PFSK-1 (cell line): ENCODE measurements around the gene THOC1.

Experiments used
- FOXP2 ChIP-seq: optimal IDR thresholded peaks from 2 replicates; pipeline ENCODE3; 2011; ENCODE audit warnings: borderline replicate concordance, control low read depth, inconsistent platforms; ENCODE audit not compliant: insufficient read depth; ENCODE audit errors: extremely low read length, extremely low read depth
- POLR2AphosphoS5 ChIP-seq: IDR thresholded peaks from 2 replicates; pipeline ENCODE4 v1.6.1; 2012; ENCODE audit warnings: low read depth, mild to moderate bottlenecking, control low read depth, low read length, moderate library complexity
- REST ChIP-seq, 2 experiments: IDR thresholded peaks; 2 replicates each; pipeline versions ENCODE4 v1.6.1 to v1.8.0; 2011 to 2012; ENCODE audit warnings: low read depth in 2 of 2, low read length in 2 of 2, control low read depth in 1 of 2, inconsistent platforms in 1 of 2, mild to moderate bottlenecking in 1 of 2, moderate library complexity in 1 of 2; ENCODE audit not compliant: insufficient read depth in 1 of 2
- SIN3A ChIP-seq: IDR thresholded peaks from 2 replicates; pipeline ENCODE4 v1.6.1; 2012; ENCODE audit warnings: mild to moderate bottlenecking, low read length, moderate library complexity, borderline replicate concordance; ENCODE audit not compliant: insufficient read depth
- TAF1 ChIP-seq: IDR thresholded peaks from 2 replicates; pipeline ENCODE4 v1.6.1; 2012; ENCODE audit warnings: low read length, control low read depth, borderline replicate concordance; ENCODE audit not compliant: insufficient read depth

Gene THOC1

GRCh38 chr18:245282-245847 is 22.5 kb downstream of the THOC1 start:
- no peak for TF ChIP-seq FOXP2
- no peak for TF ChIP-seq REST (IDR thresholded peaks at IDR 0.05; ENCODE audit: insufficient read depth in 1 of 2, low read depth in 2 of 2, low read length in 2 of 2)
- no peak for TF ChIP-seq SIN3A
- TF ChIP-seq POLR2AphosphoS5 = no peak
- no peak for TF ChIP-seq TAF1

- TF ChIP-seq POLR2AphosphoS5 (no peak), TAF1 (no peak), FOXP2 (no peak), SIN3A (no peak), REST (IDR thresholded peaks at IDR 0.05; ENCODE audit: insufficient read depth in 1 of 2, low read depth in 2 of 2, low read length in 2 of 2) (no peak)
Observed at GRCh38 chr18:240175-240574, 27.7 kb downstream of the THOC1 start.

GRCh38 chr18:231563-231962 is 36.3 kb downstream of the THOC1 start:
- TF ChIP-seq POLR2AphosphoS5 = no peak
- no peak for TF ChIP-seq FOXP2
- no peak for TF ChIP-seq REST (IDR thresholded peaks at IDR 0.05; ENCODE audit: insufficient read depth in 1 of 2, low read depth in 2 of 2, low read length in 2 of 2)
- TF ChIP-seq SIN3A = no peak
- no peak for TF ChIP-seq TAF1

- TF ChIP-seq SIN3A (no peak), FOXP2 (no peak), TAF1 (no peak), POLR2AphosphoS5 (no peak)
Observed at GRCh38 chr18:228586-228985, 39.3 kb downstream of the THOC1 start.

GRCh38 chr18:227902-228301 is 39.9 kb downstream of the THOC1 start:
- TF ChIP-seq SIN3A = no peak
- no peak for TF ChIP-seq REST (IDR thresholded peaks at IDR 0.05; ENCODE audit: insufficient read depth in 1 of 2, low read depth in 2 of 2, low read length in 2 of 2)
- no peak for TF ChIP-seq POLR2AphosphoS5
- TF ChIP-seq TAF1 = no peak
- TF ChIP-seq FOXP2 = no peak
